OCI-LY7 (cell line): ENCODE measurements around the gene HPGDS. TPM values are rescaled to one million over a fixed set of nuclear protein-coding genes. Genes with fewer than 3 reads are reported as not detected.
"Not testable (repeated sequence)": the region's sequence is repeated elsewhere in the genome, so short reads cannot be mapped to it uniquely, and the experiment has no call there.

Experiments used
- BruUV-seq: library from RNA; stranded (reverse); fragments of 400-500 nt; replicated peaks from 2 replicates; lab custom pipeline; 2021; lab: Mats Ljungman, UMichigan
- CTCF ChIA-PET: fragments of 300-600 bp; sonication (Branson Sonifier 250); formaldehyde crosslinking; loops from one replicate; lab custom pipeline; 2022; ENCODE audit warnings: antibody characterized with exemption; ENCODE audit not compliant: unreplicated experiment; lab: Charles Lee
- POLR2A ChIA-PET: fragments of 300-600 bp; sonication (Branson Sonifier 250); formaldehyde crosslinking; loops from one replicate; lab custom pipeline; 2022; ENCODE audit warnings: antibody characterized with exemption; lab: Charles Lee
- DNase-seq: peaks from one replicate; pipeline ENCODE4 v3.0.0-alpha.2; 2015; ENCODE audit warnings: low spot score
- H2AFZ ChIP-seq: fragments of 200-600 bp; sonication (generic), shearing (Covaris generic); 2 replicates; pipeline ENCODE4 v1.6.1; 2014; ENCODE audit warnings: mild to moderate bottlenecking, antibody characterized with exemption, low read length, moderate library complexity
- H3K27ac ChIP-seq: fragments of 200-600 bp; sonication (generic); 2 replicates; pipeline ENCODE4 v1.5.1; 2014; ENCODE audit warnings: mixed run types, low read depth, mild to moderate bottlenecking, moderate library complexity, low read length, inconsistent platforms; ENCODE audit not compliant: poor library complexity, severe bottlenecking
- H3K36me3 ChIP-seq: fragments of 200-600 bp; sonication (generic); 2 replicates; pipeline ENCODE4 v1.6.1; 2014; ENCODE audit warnings: mild to moderate bottlenecking, antibody characterized with exemption, low read length, moderate library complexity, mixed read lengths; ENCODE audit not compliant: insufficient read depth
- H3K4me1 ChIP-seq: fragments of 200-600 bp; sonication (generic); 2 replicates; pipeline ENCODE4 v1.5.1; 2014; ENCODE audit warnings: mild to moderate bottlenecking, low read length; ENCODE audit not compliant: insufficient read depth, poor library complexity, severe bottlenecking
- H3K4me2 ChIP-seq: fragments of 200-600 bp; sonication (generic); 2 replicates; pipeline ENCODE4 v1.6.1; 2014; ENCODE audit warnings: mild to moderate bottlenecking, low read length
- H3K4me3 ChIP-seq: fragments of 200-600 bp; sonication (generic); 2 replicates; pipeline ENCODE4 v1.5.1; 2014; ENCODE audit warnings: mild to moderate bottlenecking, low read depth, low read length; ENCODE audit not compliant: poor library complexity, severe bottlenecking
- H3K79me2 ChIP-seq: fragments of 200-600 bp; sonication (generic); 2 replicates; pipeline ENCODE4 v1.6.1; 2016; ENCODE audit warnings: low read depth, mild to moderate bottlenecking, low read length, moderate library complexity, mixed read lengths; ENCODE audit not compliant: insufficient read depth
- H3K9me2 ChIP-seq: fragments of 200-600 bp; sonication (generic); 2 replicates; pipeline ENCODE4 v1.6.1; 2016; ENCODE audit warnings: mild to moderate bottlenecking, low read length, mixed read lengths; ENCODE audit not compliant: insufficient read depth
- H3K9me3 ChIP-seq: fragments of 200-600 bp; sonication (generic); 2 replicates; pipeline ENCODE4 v1.6.1; 2014; ENCODE audit warnings: mild to moderate bottlenecking, mixed run types, low read length, mixed read lengths
- H4K20me1 ChIP-seq: fragments of 200-600 bp; sonication (generic); 2 replicates; pipeline ENCODE4 v1.6.1; 2014; ENCODE audit warnings: mild to moderate bottlenecking, antibody characterized with exemption, low read length, moderate library complexity, mixed read lengths; ENCODE audit not compliant: insufficient read depth
- EZH2phosphoT487 ChIP-seq: fragments of 200-600 bp; sonication (generic); IDR thresholded peaks from 2 replicates; pipeline ENCODE4 v1.6.1; 2018; ENCODE audit warnings: low read depth, borderline replicate concordance, mild to moderate bottlenecking, mixed run types, antibody characterized with exemption, low read length, moderate library complexity, mixed read lengths
- intact Hi-C: fragments of 100-400 bp; cut with micrococcal nuclease; formaldehyde crosslinking; loops from one replicate; pipeline ENCODE4 v1.10.0; 2022; ENCODE audit not compliant: unreplicated experiment
- total RNA-seq, 2 experiments: library from RNA; depleted of rRNA in 1 of 2; stranded (reverse); fragments of >200 nt in 1 of 2; shearing (Covaris generic) in 1 of 2; gene quantifications; 2 replicates each; pipeline ENCODE4 v1.2.3, GENCODE V29; 2014 to 2022
- TF ChIP-seq, protein P1 (sequence below): fragments of 200-600 bp; sonication (generic); conservative IDR thresholded peaks from 2 replicates; pipeline ENCODE4 v1.5.1; 2014; ENCODE audit warnings: mild to moderate bottlenecking, antibody characterized with exemption, low read length, moderate library complexity, mixed read lengths

The HPGDS gene
- total RNA-seq, 2 experiments from 2014 or later: not detected

DNA sequence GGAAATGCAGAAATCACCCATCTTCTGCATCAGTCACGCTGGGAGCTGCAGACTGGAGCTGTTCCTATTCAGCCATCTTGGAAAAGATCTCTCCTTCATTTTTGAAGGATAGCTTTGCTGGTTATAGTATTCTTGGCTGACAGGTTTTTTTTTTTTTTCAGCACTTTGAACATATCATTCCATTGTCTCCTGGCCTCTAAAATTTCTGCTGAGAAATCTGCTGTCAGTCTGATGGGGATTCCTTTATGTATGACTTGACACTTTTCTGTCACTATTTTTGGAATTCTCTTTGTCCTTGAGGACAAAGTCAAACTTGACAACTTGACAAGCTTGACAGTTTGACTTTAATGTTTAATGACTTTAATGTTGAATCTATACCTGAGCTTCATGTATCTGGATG lies 16.8 kb downstream of the HPGDS start:
- Histone ChIP-seq H3K9me3 (0 out of 2 replicates have a peak, but pooled peaks cover 3% of the 10 kb centered on the region), H3K4me1 (no peaks in the 10 kb centered on the region), H3K9me2 (no peaks in the 10 kb centered on the region), H3K27ac (no peak overlapping the region), H3K4me2 (no peak overlapping the region), H2AFZ (no peak overlapping the region), H3K36me3 (no peaks in the 10 kb centered on the region), H3K79me2 (no peaks in the 10 kb centered on the region), H4K20me1 (no peaks in the 10 kb centered on the region), H3K4me3 (no peak overlapping the region)
- CTCF ChIA-PET: no interaction called here
- POLR2A ChIA-PET: interaction anchor here (0.7 kb wide), 1 partner anchor 70 kb away, joined by 3 read pairs; no protein-coding TSS in a partner anchor
- DNase-seq: no peak
- intact Hi-C loops: no loop called here
- BruUV-seq: no TSS peak
- TF ChIP-seq EZH2phosphoT487: no peak
- TF ChIP-seq, protein P1, sequence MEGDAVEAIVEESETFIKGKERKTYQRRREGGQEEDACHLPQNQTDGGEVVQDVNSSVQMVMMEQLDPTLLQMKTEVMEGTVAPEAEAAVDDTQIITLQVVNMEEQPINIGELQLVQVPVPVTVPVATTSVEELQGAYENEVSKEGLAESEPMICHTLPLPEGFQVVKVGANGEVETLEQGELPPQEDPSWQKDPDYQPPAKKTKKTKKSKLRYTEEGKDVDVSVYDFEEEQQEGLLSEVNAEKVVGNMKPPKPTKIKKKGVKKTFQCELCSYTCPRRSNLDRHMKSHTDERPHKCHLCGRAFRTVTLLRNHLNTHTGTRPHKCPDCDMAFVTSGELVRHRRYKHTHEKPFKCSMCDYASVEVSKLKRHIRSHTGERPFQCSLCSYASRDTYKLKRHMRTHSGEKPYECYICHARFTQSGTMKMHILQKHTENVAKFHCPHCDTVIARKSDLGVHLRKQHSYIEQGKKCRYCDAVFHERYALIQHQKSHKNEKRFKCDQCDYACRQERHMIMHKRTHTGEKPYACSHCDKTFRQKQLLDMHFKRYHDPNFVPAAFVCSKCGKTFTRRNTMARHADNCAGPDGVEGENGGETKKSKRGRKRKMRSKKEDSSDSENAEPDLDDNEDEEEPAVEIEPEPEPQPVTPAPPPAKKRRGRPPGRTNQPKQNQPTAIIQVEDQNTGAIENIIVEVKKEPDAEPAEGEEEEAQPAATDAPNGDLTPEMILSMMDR: no peak

DNA sequence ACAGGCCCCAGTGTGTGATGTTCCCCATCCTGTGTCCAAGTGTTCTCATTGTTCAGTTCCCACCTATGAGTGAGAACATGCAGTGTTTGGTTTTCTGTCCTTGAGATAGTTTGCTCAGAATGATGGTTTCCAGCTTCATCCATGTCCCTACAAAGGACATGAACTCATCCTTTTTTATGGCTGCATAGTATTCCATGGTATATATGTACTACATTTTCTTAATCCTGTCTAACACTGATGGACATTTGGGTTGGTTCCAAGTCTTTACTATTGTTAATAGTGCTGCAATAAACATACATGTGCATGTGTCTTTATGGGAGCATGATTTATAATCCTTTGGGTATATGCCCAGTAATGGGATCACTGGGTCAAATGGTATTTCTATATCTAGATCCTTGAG lies 22.7 kb downstream of the HPGDS start:
- CTCF ChIA-PET, H3K79me2 ChIP-seq, H3K36me3 ChIP-seq, H4K20me1 ChIP-seq, DNase-seq, H3K4me2 ChIP-seq, H3K4me1 ChIP-seq, intact Hi-C loops, H3K4me3 ChIP-seq, H3K27ac ChIP-seq, H3K9me3 ChIP-seq, H2AFZ ChIP-seq, H3K9me2 ChIP-seq, POLR2A ChIA-PET, BruUV-seq: not testable (repeated sequence)

DNA sequence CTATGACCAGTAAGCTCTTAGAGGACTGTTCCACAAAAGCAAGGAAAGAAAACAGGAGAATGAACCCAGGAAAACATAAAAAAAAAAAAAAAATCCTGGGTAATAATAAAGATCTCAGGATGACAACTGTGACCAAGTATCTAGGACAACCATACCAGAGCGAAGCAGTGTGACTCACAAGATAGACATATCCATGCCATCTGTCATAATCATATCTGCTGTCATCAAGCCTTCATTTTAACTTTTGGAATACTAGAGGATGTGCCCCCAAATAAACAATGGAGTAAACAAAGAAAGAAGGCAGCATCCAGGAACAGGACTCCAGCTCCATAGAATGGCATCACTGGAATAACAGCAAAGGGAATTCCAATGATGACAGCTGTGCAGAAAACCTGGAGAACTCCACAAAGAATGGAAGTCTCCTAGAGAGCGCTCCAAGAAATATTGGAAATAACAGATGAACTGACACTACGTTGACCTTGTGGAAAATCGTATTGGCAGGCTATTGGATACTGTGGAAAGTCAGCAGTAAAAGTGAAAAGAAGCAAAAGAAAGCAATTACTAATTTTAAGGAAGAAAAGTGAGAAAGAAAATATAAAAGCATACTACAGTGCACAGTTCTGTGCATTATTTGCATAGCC lies 35.3 kb downstream of the HPGDS start:
- Histone ChIP-seq H3K4me1 (no peaks in the 10 kb centered on the region), H2AFZ (no peak overlapping the region), H3K27ac (no peak overlapping the region), H3K4me3 (no peak overlapping the region), H4K20me1 (no peaks in the 10 kb centered on the region), H3K9me3 (no peaks in the 10 kb centered on the region), H3K79me2 (no peaks in the 10 kb centered on the region), H3K9me2 (no peaks in the 10 kb centered on the region), H3K4me2 (no peak overlapping the region), H3K36me3 (no peaks in the 10 kb centered on the region)
- no TSS peak for BruUV-seq
- intact Hi-C loops: no loop called here
- TF ChIP-seq, protein P1: no peak
- TF ChIP-seq EZH2phosphoT487: no peak
- no peak for DNase-seq
- CTCF ChIA-PET: no interaction called here
- POLR2A ChIA-PET: interaction anchor here (0.6 to 0.7 kb wide), 2 partner anchors 92 to 276 kb away, joined by 3 read pairs; no protein-coding TSS in a partner anchor
